ENCODE results near the gene LIMS2. TPM values are rescaled to one million over a fixed set of nuclear protein-coding genes. Genes with fewer than 3 reads are reported as not detected.

LIMS2 gene
- total RNA-seq, 1 donor from 2014 or later, result 44.2 TPM

DNA sequence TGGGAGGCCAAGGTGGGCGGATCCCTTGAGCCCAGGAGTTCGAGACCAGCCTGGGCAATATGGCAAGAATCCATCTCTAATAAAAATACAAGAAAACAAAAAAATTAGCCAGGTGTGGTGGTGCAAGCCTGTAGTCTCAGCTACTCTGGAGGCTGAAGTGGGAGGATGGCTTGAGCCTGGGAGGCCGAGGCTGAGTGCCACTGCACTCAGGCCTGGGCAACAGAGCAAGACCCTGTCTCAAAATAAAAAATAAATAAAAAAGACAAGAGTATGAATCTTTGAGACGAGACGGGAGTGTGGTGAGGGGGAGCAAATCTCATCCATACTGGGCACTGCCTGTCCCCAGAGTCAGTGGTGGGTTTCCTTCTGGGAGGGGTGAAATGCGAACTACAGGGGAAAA lies 17.2 kb downstream of the LIMS2 start:
- H3K4me1 ChIP-seq, result peaks cover 50% of the 10 kb centered on the region
- TF ChIP-seq POLR2AphosphoS5 (IDR thresholded peaks at IDR 0.05; ENCODE audit: insufficient read depth in 1 of 2, low read depth in 1 of 2), result no peak
- TF ChIP-seq POLR2A (IDR thresholded peaks at IDR 0.05), result no peak
- TF ChIP-seq, protein P1, sequence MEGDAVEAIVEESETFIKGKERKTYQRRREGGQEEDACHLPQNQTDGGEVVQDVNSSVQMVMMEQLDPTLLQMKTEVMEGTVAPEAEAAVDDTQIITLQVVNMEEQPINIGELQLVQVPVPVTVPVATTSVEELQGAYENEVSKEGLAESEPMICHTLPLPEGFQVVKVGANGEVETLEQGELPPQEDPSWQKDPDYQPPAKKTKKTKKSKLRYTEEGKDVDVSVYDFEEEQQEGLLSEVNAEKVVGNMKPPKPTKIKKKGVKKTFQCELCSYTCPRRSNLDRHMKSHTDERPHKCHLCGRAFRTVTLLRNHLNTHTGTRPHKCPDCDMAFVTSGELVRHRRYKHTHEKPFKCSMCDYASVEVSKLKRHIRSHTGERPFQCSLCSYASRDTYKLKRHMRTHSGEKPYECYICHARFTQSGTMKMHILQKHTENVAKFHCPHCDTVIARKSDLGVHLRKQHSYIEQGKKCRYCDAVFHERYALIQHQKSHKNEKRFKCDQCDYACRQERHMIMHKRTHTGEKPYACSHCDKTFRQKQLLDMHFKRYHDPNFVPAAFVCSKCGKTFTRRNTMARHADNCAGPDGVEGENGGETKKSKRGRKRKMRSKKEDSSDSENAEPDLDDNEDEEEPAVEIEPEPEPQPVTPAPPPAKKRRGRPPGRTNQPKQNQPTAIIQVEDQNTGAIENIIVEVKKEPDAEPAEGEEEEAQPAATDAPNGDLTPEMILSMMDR (IDR thresholded peaks at IDR 0.05), result no peak
- no peak for DNase-seq (ENCODE audit: extremely low spot score in 2 of 2)
- H3K27ac ChIP-seq, result no peak overlapping the region
- no peaks in the 10 kb centered on the region for H3K27me3 ChIP-seq
- H3K4me3 ChIP-seq, result no peak overlapping the region
- no peaks in the 10 kb centered on the region for H3K9me3 ChIP-seq
- no peaks in the 10 kb centered on the region for H3K36me3 ChIP-seq
- intact Hi-C loops (cut with DNase I), result no loop called here

DNA sequence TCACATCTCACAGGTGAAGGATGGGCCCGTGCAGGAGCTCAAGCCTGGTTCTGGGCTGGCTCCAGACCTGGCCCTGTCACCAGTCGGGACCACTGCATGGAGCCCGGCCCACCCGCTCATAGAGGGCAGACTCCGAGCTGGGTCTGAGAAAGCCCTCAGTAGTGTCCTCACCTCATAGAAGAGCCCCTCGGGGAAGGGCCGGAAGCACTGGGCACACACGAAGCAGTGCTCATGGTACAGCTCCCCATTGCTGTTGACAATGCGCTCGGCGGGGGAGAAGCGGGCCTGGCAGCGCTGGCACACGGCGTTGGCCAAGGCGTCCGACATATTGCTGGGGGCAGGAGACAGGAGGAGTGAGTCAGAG lies 18.1 kb downstream of the LIMS2 start:
- H3K27me3 ChIP-seq, result no peaks in the 10 kb centered on the region
- intact Hi-C loops (cut with DNase I), result no loop called here
- H3K4me1 ChIP-seq, result peaks cover 44% of the 10 kb centered on the region
- H3K27ac ChIP-seq, result peak overlapping the region; percentile 26
- no peak for DNase-seq (ENCODE audit: extremely low spot score in 2 of 2)
- TF ChIP-seq POLR2A (IDR thresholded peaks at IDR 0.05), result no peak
- TF ChIP-seq POLR2AphosphoS5 (IDR thresholded peaks at IDR 0.05; ENCODE audit: insufficient read depth in 1 of 2, low read depth in 1 of 2), result no peak
- TF ChIP-seq, protein P1 (IDR thresholded peaks at IDR 0.05), result no peak
- no peaks in the 10 kb centered on the region for H3K36me3 ChIP-seq
- H3K4me3 ChIP-seq, result no peak overlapping the region
- no peaks in the 10 kb centered on the region for H3K9me3 ChIP-seq

DNA sequence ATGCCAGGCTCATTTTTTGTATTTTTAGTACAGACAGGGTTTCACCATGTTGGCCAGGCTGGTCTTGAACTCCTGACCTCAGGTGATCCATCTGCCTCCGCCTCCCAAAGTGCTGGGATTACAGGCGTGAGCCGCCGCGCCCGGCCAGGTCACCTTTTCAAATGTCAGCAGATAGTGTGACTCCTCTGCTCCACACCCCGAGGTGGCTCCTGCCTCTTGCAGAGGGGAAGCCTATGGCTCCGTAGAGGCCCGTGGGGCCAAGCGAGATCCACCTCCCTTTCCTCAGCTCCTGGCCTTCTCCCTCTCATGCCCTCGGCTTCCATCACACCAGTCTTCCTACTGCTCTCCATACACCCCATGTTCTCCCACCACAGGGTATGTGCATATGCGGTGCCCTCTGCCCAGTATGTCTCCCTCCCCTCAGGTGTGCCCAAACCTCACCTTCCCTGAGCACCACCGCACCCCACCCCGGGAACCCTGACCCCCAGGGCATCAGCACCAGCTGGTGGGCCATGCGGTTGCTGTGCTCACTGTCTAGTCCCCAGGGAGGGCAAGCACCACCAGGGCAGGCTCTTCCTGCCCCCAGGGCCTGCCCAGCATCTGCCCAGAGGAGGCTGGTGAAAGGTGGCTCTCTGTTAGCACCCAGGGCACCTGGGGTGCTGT lies 18.6 kb downstream of the LIMS2 start:
- Histone ChIP-seq H3K27me3 (no peaks in the 10 kb centered on the region), H3K27ac (peak overlapping the region; percentile 26), H3K4me3 (no peak overlapping the region), H3K36me3 (no peaks in the 10 kb centered on the region), H3K9me3 (no peaks in the 10 kb centered on the region), H3K4me1 (peaks cover 39% of the 10 kb centered on the region)
- TF ChIP-seq, protein P1 (IDR thresholded peaks at IDR 0.05), result no peak
- TF ChIP-seq POLR2A (IDR thresholded peaks at IDR 0.05) (no peak), POLR2AphosphoS5 (IDR thresholded peaks at IDR 0.05; ENCODE audit: insufficient read depth in 1 of 2, low read depth in 1 of 2) (no peak)
- intact Hi-C loops (cut with DNase I), result no loop called here
- DNase-seq (ENCODE audit: extremely low spot score in 2 of 2), result no peak

DNA sequence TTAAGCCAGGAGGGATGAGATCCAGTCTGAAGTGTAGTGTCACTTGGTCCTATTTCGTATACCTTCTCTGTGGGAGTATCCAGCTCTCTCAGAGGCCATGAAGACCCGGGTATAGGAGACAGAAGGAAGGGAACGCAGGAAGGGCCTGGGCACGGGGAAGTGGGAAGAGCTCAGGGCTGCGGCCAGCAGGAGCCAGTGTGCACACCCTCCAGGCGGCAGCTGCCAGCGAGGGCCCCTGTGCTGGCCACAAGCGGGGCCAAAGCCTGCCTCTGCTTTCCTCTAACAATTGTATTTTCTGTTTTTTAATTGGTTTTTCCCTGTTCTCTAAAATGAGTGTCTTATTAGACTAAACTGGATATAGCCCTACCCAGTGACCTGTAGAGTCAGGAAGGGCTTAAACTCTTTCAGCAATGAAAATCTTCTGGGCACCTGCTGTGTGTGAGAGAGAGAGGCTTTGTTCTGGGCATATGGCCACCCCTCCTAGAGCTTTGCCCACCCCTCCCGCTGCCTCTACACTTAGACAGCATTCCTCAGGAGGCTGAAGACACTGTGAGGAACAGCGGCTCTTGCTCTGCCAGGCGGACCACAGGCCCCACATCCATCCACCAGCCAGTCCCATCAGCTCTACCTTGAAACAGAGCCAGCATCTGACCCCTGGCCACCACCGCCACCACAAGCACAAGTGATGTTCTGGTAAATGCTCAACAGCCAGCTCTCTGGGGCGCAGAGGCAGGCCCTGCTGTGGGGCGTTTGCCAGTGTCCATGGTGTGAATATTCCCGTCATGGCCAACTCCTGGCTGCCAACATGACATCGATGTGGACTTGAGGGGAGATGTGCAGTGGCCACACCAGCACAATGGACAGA lies 19.9 kb downstream of the LIMS2 start:
- H3K4me3 ChIP-seq, result no peak overlapping the region
- no peak for TF ChIP-seq POLR2AphosphoS5 (IDR thresholded peaks at IDR 0.05; ENCODE audit: insufficient read depth in 1 of 2, low read depth in 1 of 2)
- TF ChIP-seq, protein P1 (IDR thresholded peaks at IDR 0.05), result no peak
- no peak for TF ChIP-seq POLR2A (IDR thresholded peaks at IDR 0.05)
- H3K4me1 ChIP-seq, result peaks cover 34% of the 10 kb centered on the region
- intact Hi-C loops (cut with DNase I), result no loop called here
- DNase-seq (ENCODE audit: extremely low spot score in 2 of 2), result no peak
- no peaks in the 10 kb centered on the region for H3K9me3 ChIP-seq
- H3K27ac ChIP-seq, result peak overlapping the region; percentile 7
- no peaks in the 10 kb centered on the region for H3K27me3 ChIP-seq
- peaks cover 0 to 4% of the 10 kb centered on the region in 2 donors for H3K36me3 ChIP-seq

DNA sequence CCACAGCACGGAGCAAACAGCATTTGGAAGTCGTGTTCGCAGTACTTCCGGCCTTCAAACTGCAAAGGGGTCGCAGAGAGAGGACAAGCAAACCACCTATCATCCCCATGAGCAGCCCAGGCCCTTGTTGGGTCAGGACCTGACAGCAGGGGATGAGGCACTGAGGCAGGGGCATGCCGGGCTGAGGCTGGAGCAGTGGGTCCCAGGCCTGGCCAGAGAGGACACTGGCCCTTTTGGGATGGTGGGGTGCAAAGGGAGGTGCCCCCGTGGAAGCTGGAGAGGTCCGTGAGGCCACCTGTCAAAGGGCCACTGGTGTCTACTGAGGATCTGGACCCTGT lies 20.5 kb downstream of the LIMS2 start:
- intact Hi-C loops (cut with DNase I), result loop anchor here (5.0 kb wide), 1 partner anchor 148 kb away; no protein-coding TSS in a partner anchor
- Histone ChIP-seq H3K4me1 (peaks cover 39% of the 10 kb centered on the region), H3K27ac (no peak overlapping the region), H3K4me3 (no peak overlapping the region), H3K9me3 (no peaks in the 10 kb centered on the region), H3K36me3 (peaks cover 0 to 4% of the 10 kb centered on the region in 2 donors), H3K27me3 (no peaks in the 10 kb centered on the region)
- TF ChIP-seq POLR2AphosphoS5 (IDR thresholded peaks at IDR 0.05; ENCODE audit: insufficient read depth in 1 of 2, low read depth in 1 of 2), result no peak
- TF ChIP-seq POLR2A (IDR thresholded peaks at IDR 0.05), result no peak
- TF ChIP-seq, protein P1 (IDR thresholded peaks at IDR 0.05), result no peak
- DNase-seq (ENCODE audit: extremely low spot score in 2 of 2), result no peak
